Measurements from ENCODE around the gene DNAJC5G.

GRCh38 chr2:27245116-27245515 lies 30.1 kb upstream of the DNAJC5G start:
- TF ChIP-seq EZH2 (IDR thresholded peaks at IDR 0.05; ENCODE audit: insufficient read depth, poor library complexity, severe bottlenecking), result no peak
- no peak for TF ChIP-seq EZH2phosphoT487 (IDR thresholded peaks at IDR 0.05; ENCODE audit: insufficient read depth, low read depth)

All from GM23248 (cell line).